Stimulated activated effector memory CD8-positive, alpha-beta T cell treated with anti-CD3 and anti-CD28 coated beads, Interleukin-12 subunit alpha, Interleukin-12 subunit beta, amount 100 ng/mL, for 72 hours (primary cell): Measurements from ENCODE around the gene RPL13A.
"Not testable (repeated sequence)": the region's sequence is repeated elsewhere in the genome, so short reads cannot be mapped to it uniquely, and the experiment has no call there.

Source experiments
- ATAC-seq: fragments of 150-1000 bp; cut with Tn5 transposase; 2 replicates; pipeline ENCODE4 v1.10.0; 2021
- DNase-seq, 2 donors: peaks; one replicate each; pipeline ENCODE4 v3.0.0; 2021 to 2022; ENCODE audit warnings: low spot score in 2 of 2
- H3K27ac Mint-ChIP-seq: one replicate; pipeline ENCODE4 v1.8.0; 2022; ENCODE audit warnings: mild to moderate bottlenecking, mixed read lengths
- H3K36me3 Mint-ChIP-seq: one replicate; pipeline ENCODE4 v1.8.0; 2022; ENCODE audit warnings: mild to moderate bottlenecking, mixed read lengths
- H3K4me1 Mint-ChIP-seq: one replicate; pipeline ENCODE4 v1.8.0; 2022; ENCODE audit warnings: mixed read lengths
- H3K4me3 Mint-ChIP-seq: one replicate; pipeline ENCODE4 v1.8.0; 2022; ENCODE audit warnings: mild to moderate bottlenecking, mixed read lengths
- H3K9me3 Mint-ChIP-seq: one replicate; pipeline ENCODE4 v1.8.0; 2022; ENCODE audit warnings: mixed read lengths

Gene RPL13A

GRCh38 chr19:49450405-49450804 lies 37.0 kb upstream of the RPL13A start:
- ATAC-seq, result no peak
- Mint-ChIP-seq H3K9me3 (no peaks in the 10 kb centered on the region), H3K4me1 (peaks cover 43% of the 10 kb centered on the region), H3K4me3 (peak overlapping the region; percentile 91), H3K36me3 (peaks cover 74% of the 10 kb centered on the region), H3K27ac (peak overlapping the region; percentile 98)
- DNase-seq, result no peak

GRCh38 chr19:49451430-49452181 lies 35.8 kb upstream of the RPL13A start, which contains the start of gene PIH1D1:
TSS of gene PIH1D1 (minus strand) at chr19:49451814. CDS start at chr19:49451574, 240 bp downstream.
- peaks cover 43% of the 10 kb centered on the region for H3K4me1 Mint-ChIP-seq

GRCh38 chr19:49453013-49453756 lies 34.2 kb upstream of the RPL13A start, which contains the start of gene ALDH16A1:
TSS of gene ALDH16A1 (plus strand) at chr19:49453225. CDS start at chr19:49453332, 107 bp downstream.
- DNase-seq (peak; percentile 95 to 99), ATAC-seq (peak; percentile 93)
- Mint-ChIP-seq H3K27ac (peak within 1 kb of the TSS; percentile 98), H3K36me3 (peaks cover 76% of the 10 kb centered on the region), H3K4me1 (peaks cover 56% of the 10 kb centered on the region), H3K9me3 (no peaks in the 10 kb centered on the region), H3K4me3 (peak within 1 kb of the TSS; percentile 91)

More at GRCh38 chr19:49451430-49452181, 35.8 kb upstream of the RPL13A start, which contains the start of gene PIH1D1:
- peak within 1 kb of the TSS; percentile 98 for H3K27ac Mint-ChIP-seq
- DNase-seq (peak; percentile 77 to 94), ATAC-seq (peak; percentile 82)
- peak within 1 kb of the TSS; percentile 91 for H3K4me3 Mint-ChIP-seq
- H3K36me3 Mint-ChIP-seq, result peaks cover 79% of the 10 kb centered on the region
- H3K9me3 Mint-ChIP-seq, result no peaks in the 10 kb centered on the region

GRCh38 chr19:49453757-49454240 lies 33.6 kb upstream of the RPL13A start:
- ATAC-seq (no peak), DNase-seq (no peak)
- Mint-ChIP-seq H3K4me3 (peak overlapping the region; percentile 91), H3K36me3 (peaks cover 69% of the 10 kb centered on the region), H3K27ac (peak overlapping the region; percentile 98), H3K4me1 (peaks cover 50% of the 10 kb centered on the region), H3K9me3 (no peaks in the 10 kb centered on the region)

GRCh38 chr19:49455773-49456172 lies 31.6 kb upstream of the RPL13A start:
- Mint-ChIP-seq H3K9me3 (no peaks in the 10 kb centered on the region), H3K36me3 (peaks cover 66% of the 10 kb centered on the region), H3K4me3 (no peak overlapping the region), H3K4me1 (peaks cover 36% of the 10 kb centered on the region), H3K27ac (peak overlapping the region; percentile 56)
- no peak for ATAC-seq
- no peak for DNase-seq

- H3K36me3 Mint-ChIP-seq, result peaks cover 64% of the 10 kb centered on the region
Observed at GRCh38 chr19:49456326-49456725, 31.1 kb upstream of the RPL13A start.

GRCh38 chr19:49458567-49458903 lies 28.9 kb upstream of the RPL13A start:
- peaks cover 22% of the 10 kb centered on the region for H3K4me1 Mint-ChIP-seq
- ATAC-seq (no peak), DNase-seq (no peak)
- H3K4me3 Mint-ChIP-seq, result peak overlapping the region; percentile 14
- H3K27ac Mint-ChIP-seq, result peak overlapping the region; percentile 88
- peaks cover 47% of the 10 kb centered on the region for H3K36me3 Mint-ChIP-seq
- no peaks in the 10 kb centered on the region for H3K9me3 Mint-ChIP-seq

More at GRCh38 chr19:49456326-49456725, 31.1 kb upstream of the RPL13A start:
- DNase-seq (no peak), ATAC-seq (no peak)
- H3K4me3 Mint-ChIP-seq, result no peak overlapping the region
- peaks cover 32% of the 10 kb centered on the region for H3K4me1 Mint-ChIP-seq
- H3K9me3 Mint-ChIP-seq, result no peaks in the 10 kb centered on the region
- peak overlapping the region; percentile 56 for H3K27ac Mint-ChIP-seq

GRCh38 chr19:49459388-49459787 lies 28.0 kb upstream of the RPL13A start:
- Mint-ChIP-seq H3K27ac (no peak overlapping the region), H3K4me3 (no peak overlapping the region), H3K36me3 (peaks cover 45% of the 10 kb centered on the region), H3K9me3 (no peaks in the 10 kb centered on the region), H3K4me1 (peaks cover 16% of the 10 kb centered on the region)
- ATAC-seq, result no peak
- no peak for DNase-seq

GRCh38 chr19:49461130-49461529 lies 26.3 kb upstream of the RPL13A start:
- not testable (repeated sequence) for ATAC-seq, H3K9me3 Mint-ChIP-seq, DNase-seq, H3K4me3 Mint-ChIP-seq, H3K27ac Mint-ChIP-seq
- peaks cover 15% of the 10 kb centered on the region for H3K4me1 Mint-ChIP-seq
- H3K36me3 Mint-ChIP-seq, result peaks cover 41% of the 10 kb centered on the region

- no peak overlapping the region for H3K4me3 Mint-ChIP-seq
- no peak overlapping the region for H3K27ac Mint-ChIP-seq
- peaks cover 38% of the 10 kb centered on the region for H3K36me3 Mint-ChIP-seq
- no peaks in the 10 kb centered on the region for H3K9me3 Mint-ChIP-seq
- DNase-seq (no peak), ATAC-seq (no peak)
- peaks cover 15% of the 10 kb centered on the region for H3K4me1 Mint-ChIP-seq
Observed at GRCh38 chr19:49461656-49462055, 25.8 kb upstream of the RPL13A start.

GRCh38 chr19:49462492-49462891 lies 24.9 kb upstream of the RPL13A start:
- no peak overlapping the region for H3K4me3 Mint-ChIP-seq
- H3K9me3 Mint-ChIP-seq, result no peaks in the 10 kb centered on the region
- ATAC-seq (no peak), DNase-seq (no peak)
- peaks cover 7% of the 10 kb centered on the region for H3K4me1 Mint-ChIP-seq
- H3K36me3 Mint-ChIP-seq, result peaks cover 29% of the 10 kb centered on the region
- no peak overlapping the region for H3K27ac Mint-ChIP-seq

- H3K36me3 Mint-ChIP-seq, result peaks cover 35% of the 10 kb centered on the region
- no peak overlapping the region for H3K4me3 Mint-ChIP-seq
- peak overlapping the region; percentile 81 for H3K27ac Mint-ChIP-seq
- H3K9me3 Mint-ChIP-seq, result no peaks in the 10 kb centered on the region
- ATAC-seq, result no peak
- no peak for DNase-seq
- peaks cover 10% of the 10 kb centered on the region for H3K4me1 Mint-ChIP-seq
Observed at GRCh38 chr19:49463960-49464740, 23.3 kb upstream of the RPL13A start.

- Mint-ChIP-seq H3K36me3 (peaks cover 32% of the 10 kb centered on the region), H3K4me3 (no peak overlapping the region), H3K9me3 (no peaks in the 10 kb centered on the region), H3K4me1 (peaks cover 19% of the 10 kb centered on the region), H3K27ac (peak overlapping the region; percentile 81)
- DNase-seq, result no peak
- ATAC-seq, result no peak
Observed at GRCh38 chr19:49465371-49465770, 22.0 kb upstream of the RPL13A start.

- Mint-ChIP-seq H3K36me3 (peaks cover 27% of the 10 kb centered on the region), H3K4me3 (peak overlapping the region; percentile 72), H3K27ac (peak overlapping the region; percentile 97), H3K9me3 (no peaks in the 10 kb centered on the region), H3K4me1 (peaks cover 40% of the 10 kb centered on the region)
- DNase-seq (no peak), ATAC-seq (no peak)
Observed at GRCh38 chr19:49468199-49468598, 19.2 kb upstream of the RPL13A start.
